GM23338 (cell line): ENCODE measurements around the gene BARX2. TPM values are rescaled to one million over a fixed set of nuclear protein-coding genes. Genes with fewer than 3 reads are reported as not detected.

Source experiments
- ATAC-seq: fragments of 200-7000 bp; cut with Tn5 transposase; 3 replicates; pipeline ENCODE4 v1.9.1; 2020
- DNase-seq: peaks from one replicate; pipeline ENCODE4 v3.0.0-alpha.2; 2015; ENCODE audit warnings: low spot score
- H2AFZ ChIP-seq: fragments of 200-600 bp; sonication (generic); 2 replicates; pipeline ENCODE4 v1.8.0; 2016; ENCODE audit warnings: antibody characterized with exemption, mild to moderate bottlenecking, moderate library complexity
- H3F3A ChIP-seq: fragments of 200-600 bp; sonication (generic); replicated peaks from 2 replicates; pipeline ENCODE4 v1.8.0; 2017; ENCODE audit warnings: antibody characterized with exemption, mixed run types, low read depth
- H3K27ac ChIP-seq: fragments of 200-600 bp; sonication (generic); 2 replicates; pipeline ENCODE4 v1.6.1; 2016; ENCODE audit warnings: low read depth
- H3K27me3 ChIP-seq: fragments of 200-600 bp; sonication (generic); 2 replicates; pipeline ENCODE4 v1.8.0; 2016; ENCODE audit warnings: mild to moderate bottlenecking, mixed run types, moderate library complexity; ENCODE audit not compliant: insufficient read depth
- H3K36me3 ChIP-seq: fragments of 200-600 bp; sonication (generic); 2 replicates; pipeline ENCODE4 v1.8.0; 2016; ENCODE audit warnings: mild to moderate bottlenecking; ENCODE audit not compliant: insufficient read depth
- H3K4me1 ChIP-seq: fragments of 200-600 bp; sonication (generic); 2 replicates; pipeline ENCODE4 v1.8.0; 2016; ENCODE audit warnings: mild to moderate bottlenecking, moderate library complexity; ENCODE audit not compliant: insufficient read depth
- H3K4me2 ChIP-seq: fragments of 200-600 bp; sonication (generic); 2 replicates; pipeline ENCODE4 v1.7.1; 2017; ENCODE audit warnings: mixed run types
- H3K4me3 ChIP-seq: fragments of 200-600 bp; sonication (generic); 2 replicates; pipeline ENCODE4 v1.6.1; 2016; ENCODE audit warnings: mixed run types
- H3K79me2 ChIP-seq: fragments of 200-600 bp; sonication (generic); replicated peaks from 2 replicates; pipeline ENCODE4 v1.8.0; 2017; ENCODE audit warnings: mild to moderate bottlenecking; ENCODE audit not compliant: insufficient read depth
- H3K9me2 ChIP-seq: fragments of 200-600 bp; sonication (generic); 2 replicates; pipeline ENCODE4 v1.8.0; 2017; ENCODE audit not compliant: insufficient read depth
- H4K20me1 ChIP-seq: fragments of 200-600 bp; sonication (generic); replicated peaks from 2 replicates; pipeline ENCODE4 v1.8.0; 2017; ENCODE audit warnings: mild to moderate bottlenecking; ENCODE audit not compliant: insufficient read depth
- H3K27ac Mint-ChIP-seq: 2 replicates; pipeline ENCODE4 v1.8.0; 2020; ENCODE audit warnings: inconsistent platforms, mild to moderate bottlenecking, moderate library complexity, mixed read lengths
- H3K27me3 Mint-ChIP-seq: 3 replicates; pipeline ENCODE4 v1.8.0; 2022; ENCODE audit warnings: low read depth, mild to moderate bottlenecking, moderate library complexity, mixed read lengths, inconsistent platforms; ENCODE audit not compliant: insufficient read depth, poor library complexity
- H3K36me3 Mint-ChIP-seq: 3 replicates; pipeline ENCODE4 v1.8.0; 2021; ENCODE audit warnings: low read depth, mild to moderate bottlenecking, inconsistent platforms, moderate library complexity, mixed read lengths
- H3K4me1 Mint-ChIP-seq: 3 replicates; pipeline ENCODE4 v1.8.0; 2020; ENCODE audit warnings: mild to moderate bottlenecking, inconsistent platforms, mixed read lengths
- H3K4me3 Mint-ChIP-seq: 3 replicates; pipeline ENCODE4 v1.8.0; 2021; ENCODE audit warnings: moderate library complexity, mild to moderate bottlenecking, inconsistent platforms, mixed read lengths
- H3K9me3 Mint-ChIP-seq: 3 replicates; pipeline ENCODE4 v1.8.0; 2020; ENCODE audit warnings: moderate library complexity, mild to moderate bottlenecking, inconsistent platforms, mixed read lengths
- CREB1 ChIP-seq: fragments of 250-450 bp; sonication (Bioruptor Pico); IDR thresholded peaks from 2 replicates; pipeline ENCODE4 v1.5.0; 2020; ENCODE audit warnings: low read depth, mild to moderate bottlenecking, moderate library complexity
- CTCF ChIP-seq, 2 experiments: fragments of 200-600 bp in 1 of 2; sonication (generic) in 1 of 2; conservative IDR thresholded peaks; 2 replicates each; pipeline versions ENCODE4 v1.5.1 to v1.6.1; 2016 to 2017; ENCODE audit warnings: antibody characterized with exemption in 2 of 2, low read depth in 2 of 2, mild to moderate bottlenecking in 2 of 2, moderate library complexity in 1 of 2
- EZH2phosphoT487 ChIP-seq: fragments of 200-600 bp; sonication (generic); IDR thresholded peaks from one replicate; pipeline ENCODE4 v1.8.1; 2018; ENCODE audit warnings: antibody characterized with exemption; ENCODE audit not compliant: unreplicated experiment
- JUNB ChIP-seq: IDR thresholded peaks from one replicate; pipeline ENCODE4 v1.6.1; 2016; ENCODE audit warnings: antibody characterized with exemption; ENCODE audit not compliant: unreplicated experiment
- NANOG ChIP-seq: IDR thresholded peaks from 2 replicates; pipeline ENCODE4 v1.6.1; 2016; ENCODE audit warnings: antibody characterized with exemption, borderline replicate concordance
- REST ChIP-seq: IDR thresholded peaks from one replicate; pipeline ENCODE4 v1.6.1; 2018; ENCODE audit warnings: antibody characterized with exemption; ENCODE audit not compliant: unreplicated experiment
- STAT1 ChIP-seq: IDR thresholded peaks from one replicate; pipeline ENCODE4 v1.6.1; 2016; ENCODE audit warnings: antibody characterized with exemption; ENCODE audit not compliant: unreplicated experiment
- ZNF331 ChIP-seq: fragments of 250-450 bp; sonication (Bioruptor Pico); IDR thresholded peaks from 2 replicates; pipeline ENCODE4 v1.5.0; 2020; ENCODE audit warnings: low read depth, mild to moderate bottlenecking, moderate library complexity
- polyA plus RNA-seq: library from polyadenylated mRNA; unstranded; fragments of >200 nt; fragmentation: Nextera tagmentation; extraction: Ambion mirVana; gene quantifications from 2 replicates; pipeline ENCODE4 v1.2.1, GENCODE V29; 2016
- total RNA-seq: library from RNA; depleted of rRNA; stranded (reverse); fragments of >200 nt; shearing (Covaris generic); gene quantifications from 2 replicates; pipeline ENCODE4 v1.2.3, GENCODE V29; 2014

Gene BARX2
- total and polyA plus RNA-seq, 2 experiments from 2014 or later, result not detected

- TF ChIP-seq CTCF (conservative IDR thresholded peaks at IDR 0.05; ENCODE audit: low read depth in 2 of 2), result no peak
- no peak for TF ChIP-seq ZNF331 (CRISPR knock-in tag)
These were observed 46.9 kb upstream of the BARX2 start (continued) for GRCh38 chr11:129328756-129329155.

- DNase-seq, result no peak
- Histone ChIP-seq H3K9me2 (no peaks in the 10 kb centered on the region), H3K27ac (no peak overlapping the region), H3F3A (no peaks in the 10 kb centered on the region), H3K4me1 (no peaks in the 10 kb centered on the region), H4K20me1 (no peaks in the 10 kb centered on the region), H3K79me2 (no peaks in the 10 kb centered on the region), H3K27me3 (no peaks in the 10 kb centered on the region), H3K36me3 (no peaks in the 10 kb centered on the region), H3K4me2 (no peak overlapping the region), H2AFZ (no peak overlapping the region), H3K4me3 (no peak overlapping the region)
- no peak for TF ChIP-seq CREB1 (CRISPR knock-in tag)
- no peak for TF ChIP-seq CTCF (conservative IDR thresholded peaks at IDR 0.05; ENCODE audit: low read depth in 2 of 2)
- no peak for TF ChIP-seq JUNB
- no peak for TF ChIP-seq NANOG
- no peak for TF ChIP-seq EZH2phosphoT487
- no peak for TF ChIP-seq ZNF331 (CRISPR knock-in tag)
- no peak for TF ChIP-seq REST
- TF ChIP-seq STAT1, result no peak
- peak; percentile 30; the same call in 1 of the 3 replicates for ATAC-seq
- Mint-ChIP-seq H3K27me3 (peaks cover 6% of the 10 kb centered on the region), H3K4me3 (no peak overlapping the region), H3K9me3 (peaks cover 3% of the 10 kb centered on the region; the same call in 1 of the 3 replicates), H3K4me1 (peaks cover 4% of the 10 kb centered on the region; the same call in 2 of the 3 replicates), H3K36me3 (no peaks in the 10 kb centered on the region), H3K27ac (no peak overlapping the region)
These were observed 44.4 kb upstream of the BARX2 start for GRCh38 chr11:129331217-129331616.
